Upper lobe of left lung (tissue), 6 donors: Measurements from ENCODE around the gene RNF31. TPM values are rescaled to one million over a fixed set of nuclear protein-coding genes. Genes with fewer than 3 reads are reported as not detected.

ENCODE experiments used
- ATAC-seq, 2 donors: fragments of 200-7000 bp; cut with Tn5 transposase; one replicate each; pipeline ENCODE4 v1.9.1; 2022; ENCODE audit warnings: mild to moderate bottlenecking in 2 of 2, moderate library complexity in 2 of 2; ENCODE audit not compliant: low FRiP score in 2 of 2
- DNase-seq, 2 donors: peaks; one replicate each; pipeline ENCODE4 v3.0.0-alpha.2; 2019 to 2020
- H3K27ac ChIP-seq, 4 donors: fragments of 200-600 bp; sonication (generic); one replicate each; pipeline ENCODE4 v1.5.1; 2016 to 2019
- H3K27me3 ChIP-seq, 4 donors: fragments of 200-600 bp; sonication (generic); one replicate each; pipeline ENCODE4 v1.5.1; 2017 to 2019
- H3K36me3 ChIP-seq, 4 donors: fragments of 200-600 bp; sonication (generic); one replicate each; pipeline ENCODE4 v1.5.1; 2016 to 2019
- H3K4me1 ChIP-seq, 4 donors: fragments of 200-600 bp; sonication (generic); one replicate each; pipeline ENCODE4 v1.5.1; 2018 to 2019
- H3K4me3 ChIP-seq, 4 donors: fragments of 200-600 bp; sonication (generic); one replicate each; pipeline ENCODE4 v1.5.1; 2017 to 2019; ENCODE audit warnings: mild to moderate bottlenecking in 2 of 4, moderate library complexity in 1 of 4
- H3K9me3 ChIP-seq, 4 donors: fragments of 200-600 bp; sonication (generic); one replicate each; pipeline ENCODE4 v1.5.1; 2018 to 2019
- CTCF ChIP-seq, 6 experiments: fragments of 450-650 bp in 4 of 6; fragments of 200-600 bp in 2 of 6; sonication (generic) in 2 of 6; IDR thresholded peaks; one replicate each; pipeline ENCODE4 v1.5.1; 2016 to 2019; ENCODE audit warnings: antibody characterized with exemption in 6 of 6
- EP300 ChIP-seq, 4 donors: sonication (generic); formaldehyde crosslinking; IDR thresholded peaks; one replicate each; pipeline ENCODE4 v1.5.1; 2017; ENCODE audit warnings: antibody characterized with exemption in 4 of 4, control low read depth in 2 of 4
- POLR2A ChIP-seq, 4 donors: fragments of 450-650 bp; IDR thresholded peaks; one replicate each; pipeline ENCODE4 v1.5.1; 2016 to 2017; ENCODE audit warnings: antibody characterized with exemption in 4 of 4, mild to moderate bottlenecking in 2 of 4
- POLR2AphosphoS5 ChIP-seq, 2 donors: sonication (generic); formaldehyde crosslinking; IDR thresholded peaks; one replicate each; pipeline ENCODE4 v1.5.1; 2017; ENCODE audit warnings: antibody characterized with exemption in 2 of 2
- WGBS, 2 donors: methylation state at CpG; one replicate each; pipeline ENCODE4 v1.1.5; 2017 to 2018; 5-methylcytosine and 5-hydroxymethylcytosine counted together
- total RNA-seq, 6 donors: library from RNA; depleted of rRNA in 4 of 6; stranded (reverse); fragments of >200 nt in 4 of 6; gene quantifications; one replicate each; pipeline versions ENCODE4 v1.1.0 to v1.2.1, GENCODE V29; 2016 to 2021
- donor health status: DM: no; HTN: no; CAD: no; lungs with moderate emphysema.
- donor health status: DM: no; HTN: yes; CAD: no; lungs with severe emphysema.

RNF31 gene
- total RNA-seq, 6 donors from 2014 or later, result 52.1 to 173 (median 63.9) TPM

- H3K4me3 ChIP-seq, result no peak overlapping the region
- H3K27ac ChIP-seq, result no peak overlapping the region
- H3K9me3 ChIP-seq, result no peaks in the 10 kb centered on the region
- DNase-seq (peak in 1 of 2 donors; percentile 71), ATAC-seq (no peak)
- H3K4me1 ChIP-seq, result peaks cover 6 to 10% (median 8%) of the 10 kb centered on the region in 4 donors
- H3K27me3 ChIP-seq, result no peaks in the 10 kb centered on the region
- TF ChIP-seq EP300 (IDR thresholded peaks at IDR 0.05), result no peak
- TF ChIP-seq POLR2A (IDR thresholded peaks at IDR 0.05), result no peak
- TF ChIP-seq CTCF (IDR thresholded peaks at IDR 0.05), result no peak
- TF ChIP-seq POLR2AphosphoS5 (IDR thresholded peaks at IDR 0.05), result no peak
- WGBS, 2 donors, result 87 to 99% methylated on average over 9 to 15 of the region's 15 CpGs
- peaks cover 14 to 90% (median 82%) of the 10 kb centered on the region in 4 donors for H3K36me3 ChIP-seq
These were observed 35.8 kb downstream of the RNF31 start for GRCh38 chr14:24183014-24183481.

- no peak for TF ChIP-seq POLR2AphosphoS5 (IDR thresholded peaks at IDR 0.05)
- no peak for TF ChIP-seq EP300 (IDR thresholded peaks at IDR 0.05)
- no peak for TF ChIP-seq POLR2A (IDR thresholded peaks at IDR 0.05)
- no peak for TF ChIP-seq CTCF (IDR thresholded peaks at IDR 0.05)
- no peak for ATAC-seq
- no peak overlapping the region for H3K27ac ChIP-seq
- H3K9me3 ChIP-seq, result no peaks in the 10 kb centered on the region
- peaks cover 14 to 21% (median 17%) of the 10 kb centered on the region in 4 donors for H3K4me1 ChIP-seq
- 89 to 96% methylated on average over 5 to 19 of the region's 19 CpGs for WGBS, 2 donors
- peak in 1 of 2 donors; percentile 57 for DNase-seq
- no peak overlapping the region for H3K4me3 ChIP-seq
- H3K36me3 ChIP-seq, result peaks cover 12 to 77% (median 69%) of the 10 kb centered on the region in 4 donors
- H3K27me3 ChIP-seq, result no peaks in the 10 kb centered on the region
These were observed 37.0 kb downstream of the RNF31 start for GRCh38 chr14:24184104-24184970.

GRCh38 chr14:24185026-24185425 lies 37.7 kb downstream of the RNF31 start:
- Histone ChIP-seq H3K36me3 (peaks cover 8 to 72% (median 62%) of the 10 kb centered on the region in 4 donors), H3K4me3 (no peak overlapping the region)
- ATAC-seq, result no peak

GRCh38 chr14:24185741-24186140 lies 38.4 kb downstream of the RNF31 start:
- TF ChIP-seq POLR2A (IDR thresholded peaks at IDR 0.05) (no peak), CTCF (IDR thresholded peaks at IDR 0.05) (no peak), EP300 (IDR thresholded peaks at IDR 0.05) (no peak), POLR2AphosphoS5 (IDR thresholded peaks at IDR 0.05) (no peak)
- DNase-seq, result no peak
- peaks cover 14 to 24% (median 18%) of the 10 kb centered on the region in 4 donors for H3K4me1 ChIP-seq
- H3K27ac ChIP-seq, result no peak overlapping the region
- H3K9me3 ChIP-seq, result no peaks in the 10 kb centered on the region
- no peak overlapping the region for H3K4me3 ChIP-seq
- WGBS, 2 donors, result 89 to 97% methylated on average over 4 to 11 of the region's 11 CpGs
- no peaks in the 10 kb centered on the region for H3K27me3 ChIP-seq
- no peak for ATAC-seq
- peaks cover 5 to 65% (median 55%) of the 10 kb centered on the region in 4 donors for H3K36me3 ChIP-seq

More at GRCh38 chr14:24185026-24185425, 37.7 kb downstream of the RNF31 start:
- H3K27ac ChIP-seq, result no peak overlapping the region
- H3K4me1 ChIP-seq, result peaks cover 14 to 24% (median 18%) of the 10 kb centered on the region in 4 donors
- H3K27me3 ChIP-seq, result no peaks in the 10 kb centered on the region
- WGBS, 2 donors, result 92 to 95% methylated on average over 7 of the region's 7 CpGs
- TF ChIP-seq POLR2AphosphoS5 (IDR thresholded peaks at IDR 0.05), result no peak
- TF ChIP-seq EP300 (IDR thresholded peaks at IDR 0.05), result no peak
- TF ChIP-seq CTCF (IDR thresholded peaks at IDR 0.05), result no peak
- no peak for TF ChIP-seq POLR2A (IDR thresholded peaks at IDR 0.05)
- no peaks in the 10 kb centered on the region for H3K9me3 ChIP-seq
- DNase-seq, result no peak
